Body of pancreas (tissue), 4 donors: ENCODE data around the gene PCNX1.

Experiments used
- CTCF ChIP-seq, 7 experiments: fragments of 450-650 bp in 4 of 7; fragments of 200-600 bp in 3 of 7; sonication (generic) in 3 of 7; IDR thresholded peaks; one replicate each; pipeline ENCODE4 v1.5.1; 2016 to 2019; ENCODE audit warnings: antibody characterized with exemption in 7 of 7
- POLR2A ChIP-seq, 3 donors: fragments of 450-650 bp; IDR thresholded peaks; one replicate each; pipeline ENCODE4 v1.6.1; 2016; ENCODE audit warnings: antibody characterized with exemption in 3 of 3, mild to moderate bottlenecking in 2 of 3

GRCh38 chr14:70947739-70948138, 40.5 kb downstream of the PCNX1 start:
- TF ChIP-seq CTCF (IDR thresholded peaks at IDR 0.05), result no peak
- TF ChIP-seq POLR2A (IDR thresholded peaks at IDR 0.05), result no peak
